HUES6 (cell line): Measurements from ENCODE around the gene GLRA1.
"Not testable (repeated sequence)": the region's sequence is repeated elsewhere in the genome, so short reads cannot be mapped to it uniquely, and the experiment has no call there.

Experiments used
- H3K27ac ChIP-seq: 2 replicates; pipeline ENCODE4 v1.7.0; 2013; ENCODE audit warnings: low read depth, mild to moderate bottlenecking, low read length, inconsistent platforms
- H3K27me3 ChIP-seq: 2 replicates; pipeline ENCODE4 v1.6.1; 2013; ENCODE audit warnings: low read length; ENCODE audit not compliant: control insufficient read depth, insufficient read depth
- H3K36me3 ChIP-seq: 2 replicates; pipeline ENCODE4 v1.6.1; 2013; ENCODE audit warnings: low read length; ENCODE audit not compliant: control insufficient read depth, insufficient read depth
- H3K4me1 ChIP-seq: 2 replicates; pipeline ENCODE4 v1.6.1; 2013; ENCODE audit warnings: low read length; ENCODE audit not compliant: control insufficient read depth, insufficient read depth
- H3K4me3 ChIP-seq: 2 replicates; pipeline ENCODE4 v1.5.1; 2013; ENCODE audit warnings: low read depth, low read length
- H3K9ac ChIP-seq: one replicate; pipeline ENCODE4 v1.6.1; 2013; ENCODE audit warnings: mild to moderate bottlenecking, low read length
- H3K9me3 ChIP-seq: 2 replicates; pipeline ENCODE4 v1.6.1; 2013; ENCODE audit warnings: low read depth, low read length; ENCODE audit not compliant: control insufficient read depth, insufficient read depth

The GLRA1 gene

DNA sequence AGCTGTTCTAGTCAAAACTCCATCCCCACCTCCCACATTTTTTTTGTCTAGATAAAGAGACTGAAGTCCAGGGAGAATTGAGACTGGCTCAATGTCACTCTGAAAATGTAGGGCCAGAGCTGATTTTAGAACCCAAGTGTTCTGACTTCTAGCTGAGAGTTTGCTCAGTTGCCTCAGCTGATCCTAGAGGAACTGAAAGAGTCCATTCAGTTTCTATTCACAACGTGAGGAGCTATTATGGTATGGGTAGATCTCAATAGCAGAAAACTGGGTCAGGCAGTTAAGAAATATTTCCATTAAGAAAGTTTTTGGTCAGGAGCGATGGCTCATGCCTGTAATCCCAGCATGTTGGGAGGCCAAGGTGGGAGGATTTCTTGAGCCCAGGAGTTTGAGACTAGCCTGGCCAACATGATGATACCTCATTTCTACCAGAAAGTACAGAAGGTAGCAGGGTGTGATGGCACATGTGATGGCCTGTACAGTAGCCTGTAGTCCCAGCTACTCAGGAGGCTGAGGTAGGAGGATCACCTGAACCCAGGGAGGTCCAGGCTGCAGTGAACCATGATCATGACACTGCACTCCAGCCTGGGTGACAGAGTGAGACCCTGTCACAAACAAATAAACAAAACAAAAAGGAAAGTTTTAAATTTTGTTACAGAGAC is 61.7 kb downstream of the GLRA1 start:
- no peaks in the 10 kb centered on the region for H3K4me1 ChIP-seq
- no peaks in the 10 kb centered on the region for H3K27me3 ChIP-seq
- H3K27ac ChIP-seq: no peak overlapping the region
- no peaks in the 10 kb centered on the region for H3K9me3 ChIP-seq
- no peaks in the 10 kb centered on the region for H3K36me3 ChIP-seq
- no peak overlapping the region for H3K9ac ChIP-seq
- H3K4me3 ChIP-seq: no peak overlapping the region

DNA sequence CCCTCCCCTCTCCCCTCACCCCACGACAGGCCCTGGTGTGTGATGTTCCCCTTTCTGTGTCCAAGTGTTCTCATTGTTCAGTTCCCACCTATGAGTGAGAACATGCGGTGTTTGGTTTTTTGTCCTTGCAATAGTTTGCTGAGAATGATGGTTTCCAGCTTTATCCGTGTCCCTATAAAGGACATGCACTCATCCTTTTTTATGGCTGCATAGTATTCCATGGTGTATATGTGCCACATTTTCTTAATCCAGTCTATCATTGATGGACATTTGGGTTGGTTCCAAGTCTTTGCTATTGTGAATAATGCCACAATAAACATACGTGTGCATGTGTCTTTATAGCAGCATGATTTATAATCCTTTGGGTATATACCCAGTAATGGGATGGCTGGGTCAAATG is 63.8 kb downstream of the GLRA1 start:
- not testable (repeated sequence) for H3K4me3 ChIP-seq, H3K9me3 ChIP-seq, H3K9ac ChIP-seq

GRCh38 chr5:151856861-151857260 is 67.8 kb downstream of the GLRA1 start:
- Histone ChIP-seq H3K36me3 (no peaks in the 10 kb centered on the region), H3K9ac (no peak overlapping the region), H3K27ac (no peak overlapping the region), H3K4me3 (no peak overlapping the region), H3K27me3 (no peaks in the 10 kb centered on the region), H3K9me3 (no peaks in the 10 kb centered on the region), H3K4me1 (no peaks in the 10 kb centered on the region)

More for the DNA sequence above, 63.8 kb downstream of the GLRA1 start:
- H3K4me1 ChIP-seq, H3K27me3 ChIP-seq, H3K27ac ChIP-seq, H3K36me3 ChIP-seq: not testable (repeated sequence)

- Histone ChIP-seq H3K4me3 (no peak overlapping the region), H3K27ac (no peak overlapping the region), H3K9ac (no peak overlapping the region), H3K36me3 (no peaks in the 10 kb centered on the region), H3K27me3 (no peaks in the 10 kb centered on the region), H3K9me3 (no peaks in the 10 kb centered on the region), H3K4me1 (no peaks in the 10 kb centered on the region)
Measured at GRCh38 chr5:151855701-151856100, 69.0 kb downstream of the GLRA1 start.

DNA sequence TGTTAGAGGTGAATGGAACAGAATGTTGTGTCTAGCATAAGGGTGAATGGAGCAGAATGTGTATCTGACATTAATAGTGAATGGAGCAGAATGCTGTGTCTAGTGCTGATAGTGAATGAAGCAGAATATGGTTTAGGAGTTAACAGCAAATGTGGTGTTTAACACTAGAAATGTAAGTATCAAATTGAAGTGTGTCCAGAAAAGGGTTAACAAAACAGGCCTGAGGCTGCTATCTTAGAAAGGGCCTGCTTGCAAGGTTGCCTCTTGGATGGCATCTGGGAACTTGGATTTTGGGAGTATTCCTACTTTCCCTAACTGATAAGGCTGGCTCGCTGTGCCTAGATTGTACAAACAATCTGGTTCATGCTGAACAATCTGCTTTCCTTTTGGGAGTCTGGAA is 76.8 kb downstream of the GLRA1 start:
- H3K36me3 ChIP-seq: no peaks in the 10 kb centered on the region
- no peak overlapping the region for H3K27ac ChIP-seq
- H3K4me1 ChIP-seq: no peaks in the 10 kb centered on the region
- no peak overlapping the region for H3K9ac ChIP-seq
- no peaks in the 10 kb centered on the region for H3K9me3 ChIP-seq
- no peaks in the 10 kb centered on the region for H3K27me3 ChIP-seq
- H3K4me3 ChIP-seq: no peak overlapping the region

DNA sequence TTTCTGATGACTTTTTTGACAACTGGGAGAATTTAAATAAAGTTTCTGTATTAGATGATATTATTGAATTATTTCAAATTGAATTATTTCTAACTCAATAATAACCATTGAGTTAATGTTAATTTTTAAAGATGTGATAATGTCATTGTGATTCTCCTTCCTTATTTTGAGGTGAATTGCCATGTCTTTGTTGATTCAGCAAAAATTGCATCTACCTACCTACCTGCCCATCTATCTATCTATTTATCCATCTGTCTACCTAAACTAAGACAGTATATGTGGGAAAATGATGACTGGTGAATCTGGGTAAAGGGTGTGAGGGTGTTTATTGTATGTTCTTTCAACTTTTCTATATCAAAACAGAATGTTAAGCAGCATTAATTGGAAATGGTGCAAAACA is 77.9 kb downstream of the GLRA1 start:
- H3K27ac ChIP-seq: no peak overlapping the region
- no peaks in the 10 kb centered on the region for H3K4me1 ChIP-seq
- no peak overlapping the region for H3K9ac ChIP-seq
- no peak overlapping the region for H3K4me3 ChIP-seq
- no peaks in the 10 kb centered on the region for H3K36me3 ChIP-seq
- no peaks in the 10 kb centered on the region for H3K27me3 ChIP-seq
- H3K9me3 ChIP-seq: no peaks in the 10 kb centered on the region

- H3K27me3 ChIP-seq, H3K4me3 ChIP-seq, H3K4me1 ChIP-seq, H3K27ac ChIP-seq, H3K9ac ChIP-seq, H3K36me3 ChIP-seq: not testable (repeated sequence)
- H3K9me3 ChIP-seq: peaks cover 26% of the 10 kb centered on the region
Measured at GRCh38 chr5:151832843-151833242, 91.8 kb downstream of the GLRA1 start.

- H3K9ac ChIP-seq: no peak overlapping the region
- H3K27ac ChIP-seq: no peak overlapping the region
- 0 out of 2 replicates have a peak, but pooled peaks cover 6% of the 10 kb centered on the region for H3K4me1 ChIP-seq
- no peaks in the 10 kb centered on the region for H3K27me3 ChIP-seq
- H3K9me3 ChIP-seq: peaks cover 26% of the 10 kb centered on the region
- no peak overlapping the region for H3K4me3 ChIP-seq
- H3K36me3 ChIP-seq: 0 out of 2 replicates have a peak, but pooled peaks cover 5% of the 10 kb centered on the region
Measured at GRCh38 chr5:151829370-151829769, 95.3 kb downstream of the GLRA1 start.

DNA sequence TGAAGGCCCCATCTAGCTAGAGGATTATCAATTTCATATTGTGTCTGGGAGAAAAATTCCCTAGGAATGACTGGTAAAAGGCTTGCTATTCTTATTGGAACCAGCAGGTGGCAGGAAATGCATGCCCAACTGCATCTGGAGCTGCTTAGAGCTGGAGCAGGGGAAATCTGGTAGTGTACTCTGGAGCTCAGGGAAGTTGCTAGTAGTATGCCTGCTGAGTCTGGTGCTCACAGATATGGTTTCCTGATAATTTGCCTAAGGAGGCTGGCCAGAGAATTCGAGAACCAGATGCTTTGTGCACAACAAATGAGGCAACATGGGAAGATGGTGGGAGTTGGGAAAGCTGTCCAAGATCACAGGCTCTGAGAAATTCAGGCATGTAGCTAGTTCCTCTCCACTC is 99.2 kb downstream of the GLRA1 start:
- Histone ChIP-seq H3K4me3 (no peak overlapping the region), H3K4me1 (0 out of 2 replicates have a peak, but pooled peaks cover 6% of the 10 kb centered on the region), H3K27ac (no peak overlapping the region), H3K27me3 (no peaks in the 10 kb centered on the region), H3K9me3 (peaks cover 2% of the 10 kb centered on the region; the same call in 1 of the 2 replicates), H3K36me3 (0 out of 2 replicates have a peak, but pooled peaks cover 5% of the 10 kb centered on the region), H3K9ac (no peak overlapping the region)

GRCh38 chr5:151822141-151822540 is 102.5 kb downstream of the GLRA1 start:
- H3K36me3 ChIP-seq: 0 out of 2 replicates have a peak, but pooled peaks cover 5% of the 10 kb centered on the region
- H3K27ac ChIP-seq: no peak overlapping the region
- no peaks in the 10 kb centered on the region for H3K9me3 ChIP-seq
- 0 out of 2 replicates have a peak, but pooled peaks cover 6% of the 10 kb centered on the region for H3K4me1 ChIP-seq
- H3K4me3 ChIP-seq: no peak overlapping the region
- no peak overlapping the region for H3K9ac ChIP-seq
- H3K27me3 ChIP-seq: no peaks in the 10 kb centered on the region

DNA sequence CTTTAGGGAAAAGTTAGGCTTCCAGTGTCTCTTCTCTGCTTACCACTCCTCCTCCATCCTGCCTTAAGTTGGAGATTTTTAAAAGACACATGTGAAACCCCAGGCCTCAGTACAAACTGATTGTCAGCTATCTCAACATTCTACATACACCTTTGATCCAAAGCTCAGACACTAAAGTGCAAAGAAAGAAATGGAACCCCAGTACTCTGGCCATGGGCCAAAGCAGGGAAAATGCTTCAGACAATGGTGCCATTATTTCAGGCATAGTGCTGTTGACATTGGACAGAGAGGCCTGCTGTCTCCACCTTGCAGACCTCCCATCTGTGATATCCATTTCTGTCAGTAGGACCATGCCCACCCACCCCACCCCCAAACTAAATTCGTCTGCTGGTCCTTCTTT is 103.7 kb downstream of the GLRA1 start:
- Histone ChIP-seq H3K9me3 (no peaks in the 10 kb centered on the region), H3K27me3 (no peaks in the 10 kb centered on the region), H3K27ac (no peak overlapping the region), H3K4me3 (no peak overlapping the region), H3K9ac (no peak overlapping the region), H3K36me3 (0 out of 2 replicates have a peak, but pooled peaks cover 7% of the 10 kb centered on the region), H3K4me1 (0 out of 2 replicates have a peak, but pooled peaks cover 5% of the 10 kb centered on the region)
